Liver (tissue), 3 donors: ENCODE results near the gene RSAD2.

ENCODE experiments used
- ATF3 ChIP-seq: IDR thresholded peaks from 2 replicates; pipeline ENCODE4 v1.6.1; 2016; ENCODE audit warnings: antibody characterized with exemption
- CTCF ChIP-seq: fragments of 150-350 bp; IDR thresholded peaks from 2 replicates; pipeline ENCODE4 v1.5.1; 2017; ENCODE audit warnings: improper control_type of control experiment, low read depth, low read length; ENCODE audit not compliant: missing input control
- JUND ChIP-seq, 2 donors: IDR thresholded peaks; 2 replicates each; pipeline ENCODE4 v1.6.1; 2016; ENCODE audit warnings: antibody characterized with exemption in 2 of 2
- MAX ChIP-seq: IDR thresholded peaks from 2 replicates; pipeline ENCODE4 v1.6.1; 2016; ENCODE audit warnings: antibody characterized with exemption
- RAD21 ChIP-seq, 2 donors: IDR thresholded peaks; 2 replicates each; pipeline ENCODE4 v1.6.1; 2016; ENCODE audit warnings: antibody characterized with exemption in 2 of 2, mild to moderate bottlenecking in 2 of 2
- REST ChIP-seq: IDR thresholded peaks from 2 replicates; pipeline ENCODE4 v1.6.1; 2016; ENCODE audit warnings: antibody characterized with exemption, mild to moderate bottlenecking
- donor health status: healthy.
- donor health status: healthy.

- TF ChIP-seq CTCF, result no peak
- no peak for TF ChIP-seq JUND (IDR thresholded peaks at IDR 0.05)
- TF ChIP-seq RAD21 (IDR thresholded peaks at IDR 0.05), result no peak
- TF ChIP-seq REST, result no peak
- no peak for TF ChIP-seq ATF3
- no peak for TF ChIP-seq MAX
Measured at GRCh38 chr2:6930923-6931647, 53.5 kb downstream of the RSAD2 start.
